Endothelial cell (in vitro differentiated cells): ENCODE data around the gene GRM5. TPM values are rescaled to one million over a fixed set of nuclear protein-coding genes. Genes with fewer than 3 reads are reported as not detected.
"Not testable (repeated sequence)": the region's sequence is repeated elsewhere in the genome, so short reads cannot be mapped to it uniquely, and the experiment has no call there.

Source experiments
- DNase-seq: peaks from one replicate; pipeline ENCODE4 v3.0.0; 2021; ENCODE audit warnings: low spot score
- H3K27ac Mint-ChIP-seq: one replicate; pipeline ENCODE4 v1.8.0; 2021; ENCODE audit warnings: mixed read lengths, inconsistent platforms; ENCODE audit not compliant: unreplicated experiment
- H3K27me3 Mint-ChIP-seq: one replicate; pipeline ENCODE4 v1.8.0; 2021; ENCODE audit warnings: mild to moderate bottlenecking, moderate library complexity, mixed read lengths, inconsistent platforms; ENCODE audit not compliant: unreplicated experiment
- H3K36me3 Mint-ChIP-seq: one replicate; pipeline ENCODE4 v1.8.0; 2021; ENCODE audit warnings: mild to moderate bottlenecking, low read depth, mixed read lengths, inconsistent platforms; ENCODE audit not compliant: unreplicated experiment
- H3K4me1 Mint-ChIP-seq: one replicate; pipeline ENCODE4 v1.8.0; 2021; ENCODE audit warnings: mild to moderate bottlenecking, mixed read lengths, inconsistent platforms; ENCODE audit not compliant: unreplicated experiment
- H3K4me3 Mint-ChIP-seq: one replicate; pipeline ENCODE4 v1.8.0; 2021; ENCODE audit warnings: mild to moderate bottlenecking, mixed read lengths, inconsistent platforms; ENCODE audit not compliant: unreplicated experiment
- H3K9me3 Mint-ChIP-seq: one replicate; pipeline ENCODE4 v1.8.0; 2021; ENCODE audit warnings: mixed read lengths, inconsistent platforms; ENCODE audit not compliant: unreplicated experiment
- CTCF ChIP-seq: fragments of 200-600 bp; sonication (generic); IDR thresholded peaks from one replicate; pipeline ENCODE4 v1.5.0; 2021; ENCODE audit warnings: antibody characterized with exemption; ENCODE audit not compliant: unreplicated experiment
- total RNA-seq: library from RNA; stranded (reverse); fragmentation: NEBNext Ultra II Directional; extraction: Animal tissue kit (Norgen Biotek cat#: 25700); gene quantifications from one replicate; pipeline ENCODE4 v1.2.1, GENCODE V29; 2021; ENCODE audit not compliant: unreplicated experiment

The GRM5 gene
- total RNA-seq, 1 donor from 2014 or later = 0.28 TPM

- H3K27ac Mint-ChIP-seq, DNase-seq, H3K36me3 Mint-ChIP-seq, H3K4me3 Mint-ChIP-seq, H3K4me1 Mint-ChIP-seq, H3K9me3 Mint-ChIP-seq: not testable (repeated sequence)
- peaks cover 21% of the 10 kb centered on the region for H3K27me3 Mint-ChIP-seq
These were observed 3.9 kb downstream of the GRM5 start for GRCh38 chr11:89061839-89062238.

GRCh38 chr11:89057406-89057805 is 8.4 kb downstream of the GRM5 start:
- not testable (repeated sequence) for H3K27ac Mint-ChIP-seq, H3K4me3 Mint-ChIP-seq, H3K9me3 Mint-ChIP-seq, H3K36me3 Mint-ChIP-seq, H3K4me1 Mint-ChIP-seq, DNase-seq, H3K27me3 Mint-ChIP-seq

- Mint-ChIP-seq H3K27ac (no peak overlapping the region), H3K4me3 (no peak overlapping the region), H3K4me1 (no peaks in the 10 kb centered on the region), H3K9me3 (no peaks in the 10 kb centered on the region), H3K27me3 (no peaks in the 10 kb centered on the region), H3K36me3 (no peaks in the 10 kb centered on the region)
- no peak for TF ChIP-seq CTCF
- DNase-seq = no peak
These were observed 13.6 kb downstream of the GRM5 start for GRCh38 chr11:89052220-89052619.

- H3K36me3 Mint-ChIP-seq, H3K27ac Mint-ChIP-seq, DNase-seq, H3K4me3 Mint-ChIP-seq, H3K9me3 Mint-ChIP-seq, H3K27me3 Mint-ChIP-seq, H3K4me1 Mint-ChIP-seq: not testable (repeated sequence)
These were observed 18.6 kb downstream of the GRM5 start for GRCh38 chr11:89047159-89047558.

- not testable (repeated sequence) for H3K4me3 Mint-ChIP-seq, H3K27ac Mint-ChIP-seq, H3K9me3 Mint-ChIP-seq, H3K4me1 Mint-ChIP-seq, DNase-seq, H3K27me3 Mint-ChIP-seq, H3K36me3 Mint-ChIP-seq
These were observed 21.8 kb downstream of the GRM5 start for GRCh38 chr11:89043861-89044588.

GRCh38 chr11:89029671-89030070 is 36.1 kb downstream of the GRM5 start:
- not testable (repeated sequence) for H3K27me3 Mint-ChIP-seq, H3K4me3 Mint-ChIP-seq, H3K4me1 Mint-ChIP-seq, H3K9me3 Mint-ChIP-seq, DNase-seq, H3K36me3 Mint-ChIP-seq, H3K27ac Mint-ChIP-seq

- Mint-ChIP-seq H3K9me3 (no peaks in the 10 kb centered on the region), H3K27ac (no peak overlapping the region), H3K4me3 (no peak overlapping the region), H3K27me3 (no peaks in the 10 kb centered on the region), H3K4me1 (no peaks in the 10 kb centered on the region), H3K36me3 (no peaks in the 10 kb centered on the region)
- DNase-seq = no peak
- TF ChIP-seq CTCF = no peak
These were observed 44.4 kb downstream of the GRM5 start for GRCh38 chr11:89021339-89021738.

- H3K9me3 Mint-ChIP-seq, H3K27ac Mint-ChIP-seq, H3K27me3 Mint-ChIP-seq, DNase-seq, H3K36me3 Mint-ChIP-seq, H3K4me1 Mint-ChIP-seq, H3K4me3 Mint-ChIP-seq: not testable (repeated sequence)
These were observed 45.8 kb downstream of the GRM5 start for GRCh38 chr11:89019827-89020547.
